Prostate gland (tissue), 2 donors: Measurements from ENCODE around the gene GNAS.

Source experiments
- CTCF ChIP-seq, 4 experiments: fragments of 200-600 bp in 2 of 4; fragments of 450-650 bp in 2 of 4; sonication (generic) in 2 of 4; IDR thresholded peaks; 1 replicate in 3 of 4; 2 replicates in 1 of 4; pipeline ENCODE4 v1.5.1; 2016 to 2019; ENCODE audit warnings: antibody characterized with exemption in 4 of 4, mild to moderate bottlenecking in 2 of 4, moderate library complexity in 2 of 4
- POLR2A ChIP-seq: fragments of 450-650 bp; IDR thresholded peaks from one replicate; pipeline ENCODE4 v1.6.1; 2016; ENCODE audit warnings: antibody characterized with exemption, mild to moderate bottlenecking

- TF ChIP-seq CTCF (IDR thresholded peaks at IDR 0.05) (no peak), POLR2A (no peak)
These were observed 92.1 kb downstream of the GNAS start for GRCh38 chr20:58944610-58945009.
